Osteocyte (in vitro differentiated cells): ENCODE results near the gene SOX18. TPM values are rescaled to one million over a fixed set of nuclear protein-coding genes. Genes with fewer than 3 reads are reported as not detected.

ENCODE experiments used
- DNase-seq: peaks from one replicate; pipeline ENCODE4 v3.0.0; 2021; ENCODE audit warnings: mixed read lengths; ENCODE audit not compliant: unreplicated experiment; ENCODE audit errors: extremely low spot score
- H3K27ac Mint-ChIP-seq: one replicate; pipeline ENCODE4 v1.8.0; 2021; ENCODE audit warnings: mild to moderate bottlenecking, mixed read lengths; ENCODE audit not compliant: unreplicated experiment
- H3K27me3 Mint-ChIP-seq: one replicate; pipeline ENCODE4 v1.8.0; 2021; ENCODE audit warnings: mixed read lengths; ENCODE audit not compliant: unreplicated experiment
- H3K36me3 Mint-ChIP-seq: one replicate; pipeline ENCODE4 v1.8.0; 2021; ENCODE audit warnings: mixed read lengths; ENCODE audit not compliant: unreplicated experiment
- H3K4me1 Mint-ChIP-seq: one replicate; pipeline ENCODE4 v1.8.0; 2021; ENCODE audit warnings: mixed read lengths; ENCODE audit not compliant: unreplicated experiment
- H3K4me3 Mint-ChIP-seq: one replicate; pipeline ENCODE4 v1.8.0; 2021; ENCODE audit warnings: mild to moderate bottlenecking, moderate library complexity, mixed read lengths; ENCODE audit not compliant: unreplicated experiment
- H3K9me3 Mint-ChIP-seq: one replicate; pipeline ENCODE4 v1.8.0; 2021; ENCODE audit warnings: mixed read lengths; ENCODE audit not compliant: unreplicated experiment
- total RNA-seq: library from RNA; stranded (reverse); gene quantifications from 2 replicates; pipeline ENCODE4 v1.2.1, GENCODE V29; 2021
- TF ChIP-seq, protein P1 (sequence below): fragments of 200-600 bp; sonication (generic); IDR thresholded peaks from 2 replicates; pipeline ENCODE4 v1.5.0; 2021; ENCODE audit warnings: antibody characterized with exemption, mild to moderate bottlenecking, moderate library complexity

SOX18 gene
- total RNA-seq, 1 donor from 2014 or later, result 1.2 TPM

DNA sequence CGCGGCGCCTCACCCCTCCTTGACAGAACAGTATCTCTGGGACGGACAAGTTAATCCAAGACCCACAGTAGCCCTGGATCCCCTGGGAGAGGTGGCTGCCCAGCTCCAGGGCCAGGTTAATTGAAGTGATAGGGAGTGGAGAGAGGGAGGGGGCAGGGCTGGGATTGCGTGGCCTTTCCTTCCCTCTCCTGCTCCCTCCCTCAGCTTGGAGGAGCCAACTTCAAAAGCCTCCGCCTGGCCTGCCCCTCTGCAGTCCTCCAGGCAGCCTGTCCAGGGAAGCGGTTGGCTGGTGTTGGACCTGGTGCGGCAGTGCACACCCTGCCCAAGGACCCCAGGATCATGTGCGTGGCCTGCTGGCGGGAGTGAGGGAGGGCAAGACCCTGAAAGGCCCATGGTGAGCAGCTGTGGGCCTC, 13.5 kb downstream of the SOX18 start, which contains the start of gene C20orf204:
TSS of gene C20orf204 (plus strand) at position 250 of the 413 bp plus-strand sequence. CDS start at position 392, 142 bp downstream.
- Mint-ChIP-seq H3K4me3 (no peak within 1 kb of the TSS), H3K36me3 (peaks cover 12% of the 10 kb centered on the region), H3K27ac (no peak within 1 kb of the TSS), H3K27me3 (peaks cover 7% of the 10 kb centered on the region), H3K4me1 (peaks cover 13% of the 10 kb centered on the region), H3K9me3 (no peaks in the 10 kb centered on the region)
- TF ChIP-seq, protein P1, sequence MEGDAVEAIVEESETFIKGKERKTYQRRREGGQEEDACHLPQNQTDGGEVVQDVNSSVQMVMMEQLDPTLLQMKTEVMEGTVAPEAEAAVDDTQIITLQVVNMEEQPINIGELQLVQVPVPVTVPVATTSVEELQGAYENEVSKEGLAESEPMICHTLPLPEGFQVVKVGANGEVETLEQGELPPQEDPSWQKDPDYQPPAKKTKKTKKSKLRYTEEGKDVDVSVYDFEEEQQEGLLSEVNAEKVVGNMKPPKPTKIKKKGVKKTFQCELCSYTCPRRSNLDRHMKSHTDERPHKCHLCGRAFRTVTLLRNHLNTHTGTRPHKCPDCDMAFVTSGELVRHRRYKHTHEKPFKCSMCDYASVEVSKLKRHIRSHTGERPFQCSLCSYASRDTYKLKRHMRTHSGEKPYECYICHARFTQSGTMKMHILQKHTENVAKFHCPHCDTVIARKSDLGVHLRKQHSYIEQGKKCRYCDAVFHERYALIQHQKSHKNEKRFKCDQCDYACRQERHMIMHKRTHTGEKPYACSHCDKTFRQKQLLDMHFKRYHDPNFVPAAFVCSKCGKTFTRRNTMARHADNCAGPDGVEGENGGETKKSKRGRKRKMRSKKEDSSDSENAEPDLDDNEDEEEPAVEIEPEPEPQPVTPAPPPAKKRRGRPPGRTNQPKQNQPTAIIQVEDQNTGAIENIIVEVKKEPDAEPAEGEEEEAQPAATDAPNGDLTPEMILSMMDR, result no peak
- no peak for DNase-seq

DNA sequence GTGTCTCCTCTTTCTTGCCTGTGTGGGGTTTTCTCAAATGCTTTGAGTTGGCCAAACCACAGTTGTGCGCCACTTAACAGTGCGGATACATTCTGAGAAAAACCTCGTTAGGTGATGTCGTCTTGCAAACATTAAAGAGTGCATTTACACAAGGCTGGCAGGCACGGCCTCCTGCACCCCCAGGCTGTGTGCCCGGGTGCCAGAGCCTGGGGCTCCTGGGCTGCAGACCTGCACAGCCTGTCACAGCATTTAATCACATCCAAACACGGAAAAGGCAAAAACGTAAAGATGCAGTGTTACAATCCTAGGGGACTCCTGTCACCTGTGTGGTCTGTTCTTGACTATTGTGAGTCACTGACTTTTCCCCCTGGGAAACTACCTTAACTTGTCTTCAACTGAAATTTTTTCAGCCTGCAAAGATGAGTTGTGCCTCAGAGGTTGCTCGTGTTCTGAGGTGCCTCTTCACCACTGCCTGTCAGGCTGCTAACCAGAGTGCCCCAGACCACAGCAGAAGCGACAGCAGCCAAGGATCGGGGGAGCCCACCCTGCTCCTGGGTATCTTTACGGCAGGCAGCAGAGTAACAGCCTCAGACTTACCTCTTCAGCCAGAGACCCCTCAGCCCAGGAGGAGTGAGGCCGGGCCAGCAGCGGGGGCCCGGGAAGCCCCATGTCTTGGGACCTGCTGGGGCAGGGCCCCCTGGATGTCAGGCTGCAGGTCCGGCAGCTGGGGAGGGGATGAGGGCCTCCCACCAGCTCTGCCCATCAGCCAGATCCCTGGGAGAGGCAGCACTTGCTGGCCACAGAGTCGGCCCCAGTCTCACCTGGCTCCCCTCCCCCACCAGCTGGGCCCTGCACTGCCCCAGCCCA, 14.1 kb downstream of the SOX18 start:
- TF ChIP-seq, protein P1, result no peak
- Mint-ChIP-seq H3K4me1 (peaks cover 13% of the 10 kb centered on the region), H3K27ac (no peak overlapping the region), H3K4me3 (no peak overlapping the region), H3K9me3 (no peaks in the 10 kb centered on the region), H3K27me3 (peaks cover 6% of the 10 kb centered on the region), H3K36me3 (peaks cover 19% of the 10 kb centered on the region)
- no peak for DNase-seq

DNA sequence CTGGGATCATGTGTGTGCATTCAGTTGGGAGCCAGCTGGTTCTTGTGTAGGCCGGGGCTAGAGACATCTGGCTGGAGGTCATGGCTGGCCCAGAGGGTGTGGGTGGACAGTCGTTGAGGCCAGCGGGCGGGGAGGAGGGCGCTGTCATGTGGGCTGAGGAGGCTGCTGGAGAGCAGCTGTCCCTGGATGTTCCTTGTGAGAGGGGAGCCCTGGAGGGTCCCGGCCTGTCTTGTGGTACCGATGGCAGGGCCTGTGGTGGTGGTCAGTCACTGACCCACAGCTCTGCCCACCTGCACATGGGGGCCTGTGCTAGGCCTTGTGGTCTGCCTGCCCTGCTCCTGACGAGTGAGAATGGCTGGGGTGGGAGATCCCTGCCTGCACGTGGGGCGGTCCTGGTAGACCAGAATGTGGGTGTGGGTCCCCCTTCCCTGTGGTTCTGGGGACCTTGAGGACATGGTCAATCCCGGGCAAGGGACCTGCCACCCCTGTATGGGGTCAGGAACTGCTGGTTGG, 15.4 kb downstream of the SOX18 start:
- no peak overlapping the region for H3K27ac Mint-ChIP-seq
- no peak overlapping the region for H3K4me3 Mint-ChIP-seq
- TF ChIP-seq, protein P1, result no peak
- H3K4me1 Mint-ChIP-seq, result peaks cover 2% of the 10 kb centered on the region
- peaks cover 3% of the 10 kb centered on the region for H3K27me3 Mint-ChIP-seq
- no peak for DNase-seq
- no peaks in the 10 kb centered on the region for H3K9me3 Mint-ChIP-seq
- peaks cover 25% of the 10 kb centered on the region for H3K36me3 Mint-ChIP-seq

DNA sequence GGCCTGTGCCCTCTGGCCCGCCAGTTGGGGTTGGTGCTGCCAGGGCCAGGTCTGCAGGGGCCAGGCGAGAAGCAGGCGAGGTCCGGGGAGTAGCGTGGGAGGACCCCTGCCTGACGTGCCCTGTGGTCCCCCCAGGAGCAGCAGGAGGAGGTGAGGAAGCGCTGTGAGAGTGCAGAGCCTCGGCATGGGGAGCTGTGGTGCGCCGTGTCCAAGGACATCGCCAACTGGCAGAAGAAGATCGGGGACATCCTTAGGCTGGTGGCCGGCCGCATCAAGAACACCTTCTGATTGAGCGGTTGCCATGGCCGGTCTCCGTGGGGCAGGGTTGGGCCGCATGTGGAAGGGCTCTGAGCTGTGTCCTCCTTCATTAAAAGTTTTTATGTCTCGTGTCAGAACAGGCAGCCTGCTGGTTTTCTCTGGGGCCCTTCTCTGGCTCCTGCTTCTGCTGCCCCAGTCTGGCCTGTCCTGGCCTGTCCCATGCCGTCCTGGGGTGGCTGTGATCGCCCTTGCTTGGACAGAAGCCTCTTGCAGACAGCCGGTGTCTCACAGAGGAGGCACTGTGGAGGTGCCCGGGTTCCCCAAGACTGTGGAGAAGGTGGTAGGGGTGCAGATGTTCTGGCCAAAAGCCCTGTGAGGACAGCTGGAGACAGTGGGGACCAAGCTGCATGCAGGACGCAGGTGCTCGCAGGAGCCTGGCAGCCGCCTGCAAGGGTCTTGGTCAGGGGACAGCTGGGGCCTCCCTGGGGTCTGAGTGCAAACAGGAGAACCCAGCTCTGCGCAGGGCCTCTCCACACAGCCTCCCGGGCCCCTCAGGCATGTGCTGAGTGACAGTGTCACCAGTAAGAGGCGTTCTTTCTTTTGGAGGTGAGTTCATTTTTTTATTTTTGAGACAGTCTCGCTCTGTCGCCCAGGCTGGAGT, 16.5 kb downstream of the SOX18 start:
- no peak overlapping the region for H3K27ac Mint-ChIP-seq
- TF ChIP-seq, protein P1, result no peak

More for the DNA sequence above, 16.5 kb downstream of the SOX18 start:
- peaks cover 3% of the 10 kb centered on the region for H3K27me3 Mint-ChIP-seq
- no peak overlapping the region for H3K4me3 Mint-ChIP-seq
- DNase-seq, result no peak
- H3K9me3 Mint-ChIP-seq, result no peaks in the 10 kb centered on the region
- H3K4me1 Mint-ChIP-seq, result peaks cover 2% of the 10 kb centered on the region
- H3K36me3 Mint-ChIP-seq, result peaks cover 30% of the 10 kb centered on the region
